Raji (cell line): ENCODE data around the gene CRYGA.

Source experiments
- POLR2A ChIP-seq: IDR thresholded peaks from 2 replicates; pipeline ENCODE4 v1.6.1; 2011; ENCODE audit warnings: low read depth, low read length, control low read depth; ENCODE audit not compliant: insufficient read depth

Gene CRYGA

GRCh38 chr2:208163489-208163888 is at the start of gene CRYGA:
CRYGA (minus strand) TSS chr2:208163589; CDS start chr2:208163556, 33 bp downstream.
- TF ChIP-seq POLR2A, result no peak

- no peak for TF ChIP-seq POLR2A
These were observed 47.5 kb upstream of the CRYGA start for GRCh38 chr2:208210688-208211451.

- no peak for TF ChIP-seq POLR2A
These were observed 45.1 kb upstream of the CRYGA start for GRCh38 chr2:208208335-208209085.

- no peak for TF ChIP-seq POLR2A
These were observed 44.4 kb upstream of the CRYGA start for GRCh38 chr2:208207769-208208168.

GRCh38 chr2:208204166-208204565 is 40.8 kb upstream of the CRYGA start:
- no peak for TF ChIP-seq POLR2A

GRCh38 chr2:208195531-208195930 is 32.1 kb upstream of the CRYGA start:
- no peak for TF ChIP-seq POLR2A

- no peak for TF ChIP-seq POLR2A
These were observed 29.3 kb upstream of the CRYGA start for GRCh38 chr2:208192611-208193236.

GRCh38 chr2:208189810-208190503 is 26.6 kb upstream of the CRYGA start, which contains the start of gene C2orf80:
C2orf80 (minus strand) TSS chr2:208190030; CDS start chr2:208186986, 3,044 bp downstream.
- TF ChIP-seq POLR2A, result no peak

GRCh38 chr2:208189069-208189809 is 25.9 kb upstream of the CRYGA start:
- no peak for TF ChIP-seq POLR2A

- TF ChIP-seq POLR2A, result no peak
These were observed 23.5 kb upstream of the CRYGA start for GRCh38 chr2:208186893-208187292.

GRCh38 chr2:208186465-208186864 is 23.1 kb upstream of the CRYGA start:
- no peak for TF ChIP-seq POLR2A

- TF ChIP-seq POLR2A, result no peak
These were observed 20.8 kb upstream of the CRYGA start for GRCh38 chr2:208183972-208184705.

- TF ChIP-seq POLR2A, result no peak
These were observed 20.1 kb upstream of the CRYGA start for GRCh38 chr2:208183526-208183925.

- TF ChIP-seq POLR2A, result no peak
These were observed 19.4 kb upstream of the CRYGA start for GRCh38 chr2:208182835-208183234.

GRCh38 chr2:208179028-208179609 is 15.7 kb upstream of the CRYGA start:
- no peak for TF ChIP-seq POLR2A
